Left ventricle myocardium inferior (tissue), 1 donor: Measurements from ENCODE around the gene LIPF. TPM values are rescaled to one million over a fixed set of nuclear protein-coding genes. Genes with fewer than 3 reads are reported as not detected.
"Not testable (repeated sequence)": the region's sequence is repeated elsewhere in the genome, so short reads cannot be mapped to it uniquely, and the experiment has no call there.

Experiments used
- DNase-seq: peaks from one replicate; pipeline ENCODE4 v3.0.0-alpha.2; 2020
- H3K27ac ChIP-seq: fragments of 200-600 bp; replicated peaks from 2 replicates; pipeline ENCODE4 v1.8.0; 2021
- H3K27me3 ChIP-seq: fragments of 200-600 bp; 2 replicates; pipeline ENCODE4 v1.8.0; 2021; ENCODE audit warnings: low read depth
- H3K36me3 ChIP-seq: fragments of 200-600 bp; 2 replicates; pipeline ENCODE4 v1.8.0; 2021
- H3K4me1 ChIP-seq: fragments of 200-600 bp; 2 replicates; pipeline ENCODE4 v1.8.0; 2021
- H3K4me3 ChIP-seq: fragments of 200-600 bp; 2 replicates; pipeline ENCODE4 v1.8.0; 2021; ENCODE audit warnings: mild to moderate bottlenecking, moderate library complexity
- H3K9me3 ChIP-seq: fragments of 200-600 bp; replicated peaks from 2 replicates; pipeline ENCODE4 v1.8.0; 2021
- CTCF ChIP-seq: fragments of 200-600 bp; IDR thresholded peaks from 2 replicates; pipeline ENCODE4 v1.8.0; 2021; ENCODE audit warnings: antibody characterized with exemption, mild to moderate bottlenecking, borderline replicate concordance
- intact Hi-C: fragments of 100-400 bp; cut with micrococcal nuclease; formaldehyde crosslinking; loops from one replicate; pipeline ENCODE4 v1.11.0; 2022
- total RNA-seq: library from RNA; stranded (reverse); fragmentation: NEBNext Ultra II Directional; extraction: Animal tissue kit (Norgen Biotek cat#: 25700); gene quantifications from one replicate; pipeline ENCODE4 v1.2.1, GENCODE V29; 2021
- donor health status: DM: no; HTN: yes; CAD: no; lungs with severe emphysema.

Gene LIPF
- total RNA-seq, 1 donor from 2014 or later: not detected

- H3K36me3 ChIP-seq: no peaks in the 10 kb centered on the region
- intact Hi-C loops: no loop called here
- no peak for TF ChIP-seq CTCF
Measured at GRCh38 chr10:88660598-88660884, 3.7 kb upstream of the LIPF start.

DNA sequence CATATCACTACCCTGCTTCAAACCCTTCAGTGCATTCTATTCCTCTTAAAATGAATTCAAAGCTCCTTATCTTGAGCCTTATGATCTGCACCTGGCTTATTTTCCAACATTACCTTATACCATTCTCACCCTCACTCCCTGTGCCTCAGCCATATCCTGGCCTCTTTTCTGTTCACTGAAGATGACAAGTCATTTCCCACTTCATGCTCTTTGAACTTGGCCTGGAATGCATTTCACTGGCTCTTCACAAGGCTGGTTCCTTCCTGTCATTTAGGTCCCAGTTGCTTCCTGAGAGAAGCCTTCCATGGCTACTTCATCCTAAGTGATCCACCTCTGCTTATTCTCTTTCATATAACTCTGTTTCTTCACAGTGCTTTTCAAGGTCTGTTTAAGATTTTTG is 3.2 kb upstream of the LIPF start:
- DNase-seq: no peak
- Histone ChIP-seq H3K4me1 (no peaks in the 10 kb centered on the region), H3K4me3 (no peak overlapping the region), H3K27me3 (no peaks in the 10 kb centered on the region), H3K27ac (no peak overlapping the region), H3K36me3 (no peaks in the 10 kb centered on the region), H3K9me3 (peaks cover 8% of the 10 kb centered on the region)
- intact Hi-C loops: no loop called here
- TF ChIP-seq CTCF: no peak

More at GRCh38 chr10:88660598-88660884, 3.7 kb upstream of the LIPF start:
- DNase-seq: no peak
- Histone ChIP-seq H3K4me1 (no peaks in the 10 kb centered on the region), H3K27me3 (no peaks in the 10 kb centered on the region), H3K27ac (no peak overlapping the region), H3K9me3 (peaks cover 8% of the 10 kb centered on the region), H3K4me3 (no peak overlapping the region)

GRCh38 chr10:88661577-88661976 is 2.7 kb upstream of the LIPF start:
- Histone ChIP-seq H3K9me3 (peaks cover 8% of the 10 kb centered on the region), H3K4me1 (no peaks in the 10 kb centered on the region), H3K4me3 (no peak overlapping the region), H3K27ac (no peak overlapping the region), H3K36me3 (no peaks in the 10 kb centered on the region), H3K27me3 (no peaks in the 10 kb centered on the region)
- DNase-seq: no peak
- intact Hi-C loops: no loop called here
- no peak for TF ChIP-seq CTCF

DNA sequence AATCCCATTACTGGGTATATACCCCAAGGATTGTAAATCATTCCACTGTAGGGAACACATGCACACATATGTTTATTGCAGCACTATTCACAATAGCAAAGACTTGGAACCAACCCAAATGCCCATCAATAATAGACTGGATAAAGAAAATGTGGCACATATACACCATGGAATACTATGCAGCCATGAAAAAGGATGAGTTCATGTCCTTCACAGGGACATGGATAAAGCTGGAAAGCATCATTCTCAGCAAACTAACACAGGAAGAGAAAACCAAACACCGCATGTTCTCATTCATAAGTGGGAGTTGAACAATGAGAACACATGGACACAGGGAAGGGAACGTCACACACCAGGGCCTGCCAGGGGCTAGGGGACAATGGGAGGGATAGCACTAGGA is 1.1 kb upstream of the LIPF start:
- H3K36me3 ChIP-seq, H3K9me3 ChIP-seq, H3K27me3 ChIP-seq, H3K4me1 ChIP-seq, intact Hi-C loops, H3K27ac ChIP-seq, H3K4me3 ChIP-seq, DNase-seq: not testable (repeated sequence)

DNA sequence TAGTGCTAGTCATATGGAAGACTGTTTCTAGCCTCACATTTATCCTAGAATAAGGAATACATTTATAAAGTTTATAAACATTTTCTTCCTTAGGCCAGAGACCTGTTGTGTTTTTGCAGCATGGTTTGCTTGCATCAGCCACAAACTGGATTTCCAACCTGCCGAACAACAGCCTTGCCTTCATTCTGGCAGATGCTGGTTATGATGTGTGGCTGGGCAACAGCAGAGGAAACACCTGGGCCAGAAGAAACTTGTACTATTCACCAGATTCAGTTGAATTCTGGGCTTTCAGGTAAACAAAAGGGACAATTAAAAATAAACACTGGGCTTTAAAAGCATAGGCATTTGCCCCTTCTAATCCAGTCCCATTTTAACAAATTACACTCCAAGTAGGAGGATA is 4.2 kb downstream of the LIPF start:
- peaks cover 1% of the 10 kb centered on the region for H3K9me3 ChIP-seq
- H3K4me3 ChIP-seq: no peak overlapping the region
- no peak for TF ChIP-seq CTCF
- H3K4me1 ChIP-seq: no peaks in the 10 kb centered on the region
- no peak for DNase-seq
- H3K27ac ChIP-seq: no peak overlapping the region
- peaks cover 8% of the 10 kb centered on the region for H3K27me3 ChIP-seq
- intact Hi-C loops: no loop called here
- H3K36me3 ChIP-seq: no peaks in the 10 kb centered on the region

GRCh38 chr10:88670497-88670896 is 6.3 kb downstream of the LIPF start:
- intact Hi-C loops: no loop called here
- Histone ChIP-seq H3K9me3 (no peaks in the 10 kb centered on the region), H3K27ac (no peak overlapping the region), H3K4me3 (no peak overlapping the region), H3K4me1 (no peaks in the 10 kb centered on the region), H3K27me3 (peaks cover 15% of the 10 kb centered on the region), H3K36me3 (no peaks in the 10 kb centered on the region)
- no peak for TF ChIP-seq CTCF
- no peak for DNase-seq
